Retinal pigment epithelial cell (primary cell): Measurements from ENCODE around the gene TMEM222.

ENCODE experiments used
- DNase-seq: peaks from one replicate; pipeline ENCODE4 v3.0.0-alpha.2; 2010; ENCODE audit warnings: low read depth
- H3K4me3 ChIP-seq: 2 replicates; pipeline ENCODE4 v1.5.1; 2011; ENCODE audit warnings: mild to moderate bottlenecking, low read length, control low read depth, moderate library complexity
- TF ChIP-seq, protein P1 (sequence below): conservative IDR thresholded peaks from 2 replicates; pipeline ENCODE4 v1.5.1; 2011; ENCODE audit warnings: low read depth, low read length, control low read depth, inconsistent platforms

TMEM222 gene

DNA sequence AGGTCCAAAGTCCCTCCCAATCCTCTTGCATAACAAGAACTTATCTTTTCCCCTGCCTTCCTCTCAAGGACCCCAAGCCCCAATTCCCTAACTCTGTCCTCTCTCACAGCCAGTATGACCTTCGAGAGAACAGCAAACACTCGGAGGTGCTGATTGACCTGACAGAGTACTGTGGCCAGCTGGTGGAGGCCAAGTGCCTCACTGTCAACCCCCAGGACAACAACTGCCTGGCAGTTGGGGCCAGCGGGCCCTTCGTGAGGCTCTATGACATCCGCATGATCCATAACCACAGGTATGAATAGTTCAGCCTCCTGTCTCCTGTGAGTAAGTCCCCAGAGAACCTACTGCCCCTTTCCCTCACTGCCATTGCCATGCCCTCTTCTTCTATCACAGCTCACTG is 29.9 kb upstream of the TMEM222 start:
- TF ChIP-seq, protein P1, sequence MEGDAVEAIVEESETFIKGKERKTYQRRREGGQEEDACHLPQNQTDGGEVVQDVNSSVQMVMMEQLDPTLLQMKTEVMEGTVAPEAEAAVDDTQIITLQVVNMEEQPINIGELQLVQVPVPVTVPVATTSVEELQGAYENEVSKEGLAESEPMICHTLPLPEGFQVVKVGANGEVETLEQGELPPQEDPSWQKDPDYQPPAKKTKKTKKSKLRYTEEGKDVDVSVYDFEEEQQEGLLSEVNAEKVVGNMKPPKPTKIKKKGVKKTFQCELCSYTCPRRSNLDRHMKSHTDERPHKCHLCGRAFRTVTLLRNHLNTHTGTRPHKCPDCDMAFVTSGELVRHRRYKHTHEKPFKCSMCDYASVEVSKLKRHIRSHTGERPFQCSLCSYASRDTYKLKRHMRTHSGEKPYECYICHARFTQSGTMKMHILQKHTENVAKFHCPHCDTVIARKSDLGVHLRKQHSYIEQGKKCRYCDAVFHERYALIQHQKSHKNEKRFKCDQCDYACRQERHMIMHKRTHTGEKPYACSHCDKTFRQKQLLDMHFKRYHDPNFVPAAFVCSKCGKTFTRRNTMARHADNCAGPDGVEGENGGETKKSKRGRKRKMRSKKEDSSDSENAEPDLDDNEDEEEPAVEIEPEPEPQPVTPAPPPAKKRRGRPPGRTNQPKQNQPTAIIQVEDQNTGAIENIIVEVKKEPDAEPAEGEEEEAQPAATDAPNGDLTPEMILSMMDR = no peak
- DNase-seq = no peak
- no peak overlapping the region for H3K4me3 ChIP-seq

DNA sequence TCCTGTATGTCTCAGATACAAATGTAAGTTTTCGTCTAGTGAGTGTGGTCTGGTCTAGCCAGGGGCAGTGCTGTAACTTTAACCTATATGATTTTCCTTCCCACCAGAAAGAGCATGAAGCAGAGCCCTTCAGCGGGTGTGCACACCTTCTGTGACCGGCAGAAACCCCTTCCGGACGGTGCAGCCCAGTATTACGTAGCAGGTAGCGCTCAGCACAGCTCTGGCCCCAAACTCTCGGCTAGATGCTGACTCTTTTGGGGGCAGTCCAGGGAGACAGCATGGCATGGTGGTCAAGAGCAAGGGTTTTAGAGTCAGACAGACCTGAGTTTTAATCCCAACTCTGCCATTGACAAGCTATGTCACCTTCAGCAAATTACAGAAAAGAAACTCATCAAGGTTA is 28.0 kb upstream of the TMEM222 start:
- TF ChIP-seq, protein P1 = no peak
- no peak for DNase-seq
- H3K4me3 ChIP-seq = no peak overlapping the region

DNA sequence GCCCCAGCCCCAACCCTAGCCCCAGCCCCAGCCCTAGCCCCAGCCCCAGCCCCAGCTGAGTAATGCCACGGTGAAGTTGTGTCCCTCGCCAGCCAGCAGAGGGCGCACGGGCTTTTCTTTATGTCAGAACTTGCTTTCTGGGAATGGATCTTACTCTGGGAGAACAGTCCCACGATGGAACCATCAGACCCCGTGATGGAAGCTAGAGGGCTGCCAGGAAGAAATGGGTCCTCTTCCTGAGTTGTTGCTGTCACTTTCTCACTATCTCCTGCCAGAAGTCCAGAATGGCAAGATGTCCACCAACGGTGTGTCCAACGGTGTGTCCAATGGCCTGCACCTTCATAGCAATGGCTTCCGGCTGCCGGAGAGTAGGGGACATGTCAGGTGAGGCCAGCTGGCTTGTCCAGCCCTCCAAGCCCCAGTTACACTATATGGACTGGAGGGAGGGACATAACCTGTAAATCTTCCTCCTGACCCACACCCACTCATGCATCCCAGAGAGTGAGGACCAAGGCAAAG is 25.1 kb upstream of the TMEM222 start:
- no peak overlapping the region for H3K4me3 ChIP-seq
- DNase-seq = no peak
- TF ChIP-seq, protein P1 = peak; percentile 77

DNA sequence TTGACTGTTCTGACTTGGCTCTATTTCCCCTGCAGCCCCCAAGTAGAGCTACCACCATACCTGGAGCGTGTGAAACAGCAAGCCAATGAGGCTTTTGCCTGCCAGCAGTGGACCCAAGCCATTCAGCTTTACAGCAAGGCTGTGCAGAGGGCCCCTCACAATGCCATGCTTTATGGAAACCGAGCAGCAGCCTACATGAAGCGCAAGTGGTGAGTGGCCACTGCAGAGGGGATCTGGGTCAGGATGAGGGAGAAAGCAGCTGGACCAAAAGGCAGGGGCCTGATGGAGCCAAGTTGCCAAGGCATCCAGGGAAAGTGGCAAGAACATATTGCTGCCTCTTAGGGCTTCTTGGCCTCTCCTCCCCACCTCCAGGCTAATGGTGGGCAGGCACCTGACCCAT is 24.1 kb upstream of the TMEM222 start:
- TF ChIP-seq, protein P1 = no peak
- H3K4me3 ChIP-seq = no peak overlapping the region
- no peak for DNase-seq

DNA sequence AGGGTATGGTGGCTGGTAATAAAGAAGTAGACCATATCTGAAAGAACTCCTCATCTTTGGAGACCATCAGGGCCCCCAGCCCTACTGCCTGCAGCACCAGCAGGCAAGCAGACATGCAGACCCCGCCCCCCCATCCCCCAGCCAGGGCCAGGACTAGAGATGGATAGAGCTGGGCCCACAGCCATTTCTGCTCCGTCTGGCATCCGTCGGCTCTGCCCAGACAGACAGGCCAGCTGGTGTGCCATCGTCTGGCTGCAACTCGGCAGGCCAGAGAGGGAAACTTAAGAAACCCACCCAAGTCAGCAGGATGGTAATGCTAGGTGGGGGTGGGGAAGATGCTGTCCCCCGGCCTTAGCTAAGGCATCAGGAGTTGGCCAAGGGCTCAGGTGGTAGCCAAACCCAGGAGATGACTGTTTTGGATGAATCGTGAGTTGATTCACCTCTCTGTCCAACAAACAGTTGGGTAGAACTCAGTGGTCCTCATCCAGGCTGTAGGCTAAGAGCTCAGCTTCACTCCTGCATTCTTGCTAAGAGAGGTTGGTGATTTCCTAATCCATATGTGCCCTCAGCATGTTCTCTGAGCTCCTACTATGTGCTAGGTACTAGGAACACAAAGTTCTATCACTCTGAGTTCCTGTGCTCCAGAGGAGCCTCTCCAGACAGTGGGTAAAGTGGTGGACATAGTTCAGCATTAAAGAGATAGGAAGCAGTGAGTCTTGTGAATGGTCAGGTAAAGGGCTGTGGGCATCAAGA is 23.2 kb upstream of the TMEM222 start:
- no peak for DNase-seq
- no peak overlapping the region for H3K4me3 ChIP-seq
- TF ChIP-seq, protein P1 = no peak

DNA sequence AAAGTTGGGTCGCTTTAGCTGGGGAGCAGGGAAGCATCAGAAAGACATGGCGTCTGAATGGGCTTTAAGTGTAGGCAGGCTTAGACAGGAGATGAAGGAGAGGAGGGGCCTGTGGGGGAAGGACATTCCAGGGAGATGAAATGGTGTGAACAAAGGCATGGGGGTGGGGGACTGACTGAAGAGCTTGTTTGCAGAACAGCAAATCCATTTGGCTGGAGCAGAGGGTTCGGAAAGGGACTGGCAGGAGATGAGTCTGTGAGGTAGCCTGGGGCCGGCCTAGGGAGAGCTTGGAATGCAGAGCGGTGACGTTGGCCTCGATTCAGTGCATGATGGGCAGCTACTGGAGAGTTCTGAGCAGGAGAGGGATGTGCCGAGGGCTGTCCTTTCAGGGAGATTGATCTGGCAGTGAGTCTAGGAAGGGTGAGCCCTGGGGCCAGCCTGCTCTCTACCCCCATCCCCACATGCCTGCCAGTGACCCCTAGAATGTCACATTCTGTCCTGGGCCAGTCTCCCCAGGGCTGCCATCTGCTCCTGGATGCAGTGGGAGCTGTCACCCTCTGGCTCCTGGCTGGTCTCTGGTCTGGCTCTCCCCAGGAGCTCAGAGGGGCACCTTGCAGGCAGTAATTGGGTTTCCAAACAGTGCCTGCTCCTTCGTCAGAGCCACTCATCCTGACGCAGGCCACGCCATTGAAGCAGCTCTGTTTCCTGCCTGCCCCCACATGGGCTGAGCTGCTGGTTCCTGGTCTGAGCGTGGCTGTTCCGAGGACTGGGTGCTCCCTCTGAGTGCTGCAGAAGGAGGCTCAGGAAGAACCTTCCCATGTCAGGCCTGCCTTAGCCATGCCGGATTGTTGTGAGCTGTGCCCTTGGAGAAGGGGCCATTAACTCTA is 22.3 kb upstream of the TMEM222 start:
- TF ChIP-seq, protein P1 = no peak
- no peak overlapping the region for H3K4me3 ChIP-seq
- DNase-seq = peak; percentile 59
